NCI-H345 treated with DMSO at 0.1 percent for 48 hours (cell line): ENCODE measurements around the gene MUC5B.
A peak's percentile ranks its signal among the peaks of the same experiment; 100 is the strongest.
"Not testable (repeated sequence)": the region's sequence is repeated elsewhere in the genome, so short reads cannot be mapped to it uniquely, and the experiment has no call there.

Experiments used
- DNase-seq: peaks from one replicate; lab custom pipeline; 2025; ENCODE audit not compliant: unreplicated experiment; lab: John Stamatoyannopoulos, UW

The MUC5B gene

GRCh38 chr11:1201395-1202153 lies 21.3 kb upstream of the MUC5B start:
- DNase-seq: no peak

- no peak for DNase-seq
These were observed 20.6 kb upstream of the MUC5B start for GRCh38 chr11:1202154-1202775.

- peak; percentile 40 for DNase-seq
These were observed 19.9 kb upstream of the MUC5B start for GRCh38 chr11:1202776-1203504.

GRCh38 chr11:1203505-1204271 lies 19.2 kb upstream of the MUC5B start:
- DNase-seq: no peak

GRCh38 chr11:1204381-1205101 lies 18.3 kb upstream of the MUC5B start:
- DNase-seq: no peak

- no peak for DNase-seq
These were observed 17.5 kb upstream of the MUC5B start for GRCh38 chr11:1205121-1205986.

- DNase-seq: no peak
These were observed 16.9 kb upstream of the MUC5B start for GRCh38 chr11:1205987-1206331.

GRCh38 chr11:1206391-1207271 lies 16.2 kb upstream of the MUC5B start:
- DNase-seq: no peak

GRCh38 chr11:1207401-1208143 lies 15.3 kb upstream of the MUC5B start:
- DNase-seq: no peak

- DNase-seq: no peak
These were observed 14.8 kb upstream of the MUC5B start for GRCh38 chr11:1208144-1208393.

GRCh38 chr11:1208394-1209261 lies 14.2 kb upstream of the MUC5B start:
- DNase-seq: no peak

- DNase-seq: no peak
These were observed 13.4 kb upstream of the MUC5B start for GRCh38 chr11:1209371-1210057.

- DNase-seq: no peak
These were observed 11.0 kb upstream of the MUC5B start for GRCh38 chr11:1211838-1212237.

GRCh38 chr11:1215826-1216225 lies 7.0 kb upstream of the MUC5B start:
- DNase-seq: not testable (repeated sequence)

- DNase-seq: no peak
These were observed 5.7 kb upstream of the MUC5B start for GRCh38 chr11:1217151-1217550.

GRCh38 chr11:1218256-1218787 lies 4.5 kb upstream of the MUC5B start:
- no peak for DNase-seq
